Breast epithelium (tissue), 4 donors: Measurements from ENCODE around the gene PXDC1. TPM values are rescaled to one million over a fixed set of nuclear protein-coding genes. Genes with fewer than 3 reads are reported as not detected.

Experiments used
- DNase-seq, 2 donors: peaks; one replicate each; pipeline ENCODE4 v3.0.0-alpha.2; 2019; ENCODE audit warnings: low spot score in 2 of 2
- H3K27ac ChIP-seq, 2 donors: fragments of 200-600 bp; sonication (generic) in 1 of 2; one replicate each; pipeline ENCODE4 v1.5.1; 2016 to 2019; ENCODE audit warnings: mild to moderate bottlenecking in 1 of 2
- H3K27me3 ChIP-seq, 2 donors: fragments of 200-600 bp; sonication (generic) in 1 of 2; one replicate each; pipeline versions ENCODE4 v1.5.1 to v1.6.0; 2017 to 2019; ENCODE audit warnings: control low read depth in 1 of 2, mild to moderate bottlenecking in 1 of 2
- H3K36me3 ChIP-seq: fragments of 200-600 bp; one replicate; pipeline ENCODE4 v1.5.1; 2019
- H3K4me1 ChIP-seq, 2 donors: fragments of 200-600 bp; sonication (generic); one replicate each; pipeline ENCODE4 v1.5.1; 2016 to 2019; ENCODE audit warnings: control low read depth in 1 of 2
- H3K4me3 ChIP-seq, 3 donors: fragments of 200-600 bp; sonication (generic); 1 replicate in 2 of 3; 2 replicates in 1 of 3; pipeline ENCODE4 v1.5.1; 2016 to 2019; ENCODE audit warnings: mild to moderate bottlenecking in 3 of 3, moderate library complexity in 2 of 3
- H3K9me3 ChIP-seq, 2 donors: fragments of 200-600 bp; sonication (generic) in 1 of 2; one replicate each; pipeline ENCODE4 v1.5.1; 2016 to 2019; ENCODE audit warnings: control low read depth in 1 of 2
- CTCF ChIP-seq, 3 donors: fragments of 450-650 bp; IDR thresholded peaks; one replicate each; pipeline ENCODE4 v1.5.1; 2016 to 2017; ENCODE audit warnings: antibody characterized with exemption in 3 of 3, mild to moderate bottlenecking in 3 of 3, moderate library complexity in 3 of 3
- POLR2A ChIP-seq: fragments of 450-650 bp; IDR thresholded peaks from one replicate; pipeline ENCODE4 v1.6.1; 2016; ENCODE audit warnings: antibody characterized with exemption, mild to moderate bottlenecking, moderate library complexity
- POLR2AphosphoS5 ChIP-seq, 3 donors: sonication (generic); formaldehyde crosslinking; IDR thresholded peaks; one replicate each; pipeline ENCODE4 v1.6.1; 2017; ENCODE audit warnings: antibody characterized with exemption in 3 of 3
- intact Hi-C: fragments of 100-400 bp; cut with DNase I; formaldehyde crosslinking; loops from one replicate; pipeline ENCODE4 v1.15.1; 2023; ENCODE audit warnings: low total_unique reads
- total RNA-seq, 3 donors: library from RNA; depleted of rRNA; stranded (reverse); fragments of >200 nt; gene quantifications; one replicate each; pipeline ENCODE4 v1.1.0, GENCODE V29; 2016

PXDC1 gene
- total RNA-seq, 3 donors from 2014 or later = 86.2 to 122 (median 88.0) TPM

DNA sequence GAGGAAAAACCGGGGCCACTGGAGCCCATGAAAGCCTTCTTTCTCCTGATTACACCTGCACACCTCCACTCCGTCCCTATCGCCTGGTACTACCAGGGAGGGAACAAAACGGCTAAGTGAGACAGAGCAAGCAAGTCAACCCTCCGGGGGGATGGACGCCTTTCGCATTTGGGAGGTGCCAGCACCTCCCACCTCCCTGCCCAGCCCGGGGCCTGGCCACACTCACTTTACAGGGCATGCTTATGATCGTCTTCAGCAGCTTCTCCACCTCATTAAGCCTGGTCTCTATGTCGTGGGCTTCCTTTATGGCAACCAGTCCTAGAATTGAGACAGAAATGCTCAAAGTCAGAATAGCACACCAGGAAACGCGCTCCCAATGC, 13.7 kb downstream of the PXDC1 start:
- peak in 1 of 2 donors; percentile 27 for DNase-seq
- Histone ChIP-seq H3K9me3 (no peaks in the 10 kb centered on the region), H3K27me3 (no peaks in the 10 kb centered on the region), H3K36me3 (peaks cover 5% of the 10 kb centered on the region), H3K4me3 (no peak overlapping the region), H3K4me1 (no peaks in the 10 kb centered on the region), H3K27ac (no peak overlapping the region)
- intact Hi-C loops = no loop called here
- TF ChIP-seq CTCF (IDR thresholded peaks at IDR 0.05) = no peak
- TF ChIP-seq POLR2AphosphoS5 (IDR thresholded peaks at IDR 0.05) = no peak
- no peak for TF ChIP-seq POLR2A

- TF ChIP-seq POLR2A = no peak
- no peak for TF ChIP-seq CTCF (IDR thresholded peaks at IDR 0.05)
- no peak for TF ChIP-seq POLR2AphosphoS5 (IDR thresholded peaks at IDR 0.05)
- no peak overlapping the region for H3K4me3 ChIP-seq
- no peak overlapping the region for H3K27ac ChIP-seq
- intact Hi-C loops = no loop called here
- peak in 1 of 2 donors; percentile 44 for DNase-seq
- H3K4me1 ChIP-seq = peaks cover 0 to 5% of the 10 kb centered on the region in 2 donors
- peaks cover 5% of the 10 kb centered on the region for H3K36me3 ChIP-seq
- no peaks in the 10 kb centered on the region for H3K9me3 ChIP-seq
- no peaks in the 10 kb centered on the region for H3K27me3 ChIP-seq
These were observed 14.2 kb downstream of the PXDC1 start for GRCh38 chr6:3737149-3737830.

GRCh38 chr6:3735029-3735605, 16.4 kb downstream of the PXDC1 start:
- Histone ChIP-seq H3K36me3 (peaks cover 5% of the 10 kb centered on the region), H3K27me3 (no peaks in the 10 kb centered on the region), H3K4me3 (no peak overlapping the region), H3K9me3 (no peaks in the 10 kb centered on the region), H3K27ac (no peak overlapping the region), H3K4me1 (peaks cover 0 to 9% of the 10 kb centered on the region in 2 donors)
- no peak for DNase-seq
- intact Hi-C loops = no loop called here
- TF ChIP-seq CTCF (IDR thresholded peaks at IDR 0.05) (no peak), POLR2AphosphoS5 (IDR thresholded peaks at IDR 0.05) (no peak), POLR2A (no peak)

- no peak overlapping the region for H3K4me3 ChIP-seq
- no peak for DNase-seq
- H3K36me3 ChIP-seq = peaks cover 5% of the 10 kb centered on the region
- no peaks in the 10 kb centered on the region for H3K9me3 ChIP-seq
- H3K27ac ChIP-seq = no peak overlapping the region
- peaks cover 0 to 9% of the 10 kb centered on the region in 2 donors for H3K4me1 ChIP-seq
- no peaks in the 10 kb centered on the region for H3K27me3 ChIP-seq
- no peak for TF ChIP-seq POLR2A
- no peak for TF ChIP-seq POLR2AphosphoS5 (IDR thresholded peaks at IDR 0.05)
- TF ChIP-seq CTCF (IDR thresholded peaks at IDR 0.05) = no peak
- intact Hi-C loops = loop anchor here (5.0 kb wide), 1 partner anchor 457 kb away; no protein-coding TSS in a partner anchor
These were observed 17.5 kb downstream of the PXDC1 start for GRCh38 chr6:3734023-3734422.

DNA sequence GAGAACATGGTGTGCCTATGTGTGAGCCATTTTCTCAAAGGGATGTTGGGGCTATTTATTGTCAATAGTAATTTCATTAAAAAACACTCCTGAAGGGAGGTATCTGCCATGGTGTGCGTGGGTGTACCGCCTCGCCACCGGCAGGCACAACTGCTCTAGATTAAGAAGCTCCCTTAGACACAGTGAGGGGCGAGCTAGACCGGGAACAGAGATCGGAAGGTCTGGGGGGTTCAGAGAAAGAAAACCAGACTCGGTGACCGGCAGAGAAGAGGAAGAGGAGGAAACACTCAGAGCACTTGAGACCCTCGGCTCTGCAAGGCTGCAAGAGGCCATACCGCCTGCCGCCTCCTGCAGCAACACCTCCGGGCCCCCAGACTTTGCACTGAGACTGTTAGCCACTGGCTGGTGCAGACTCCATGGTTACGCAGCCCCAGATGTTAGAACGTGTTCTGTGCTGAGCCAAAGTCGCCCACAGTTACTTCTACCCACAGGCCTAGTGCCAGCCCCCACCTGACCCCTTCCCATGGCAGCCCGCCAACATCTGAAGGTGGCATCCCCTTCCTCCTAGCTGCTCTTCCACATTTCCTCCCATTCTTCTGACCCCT, 18.1 kb downstream of the PXDC1 start:
- TF ChIP-seq CTCF (IDR thresholded peaks at IDR 0.05) = no peak

More for the DNA sequence above, 18.1 kb downstream of the PXDC1 start:
- peaks cover 5% of the 10 kb centered on the region for H3K36me3 ChIP-seq
- peak in 1 of 2 donors; percentile 20 for DNase-seq
- H3K27ac ChIP-seq = no peak overlapping the region
- peaks cover 0 to 9% of the 10 kb centered on the region in 2 donors for H3K4me1 ChIP-seq
- H3K27me3 ChIP-seq = no peaks in the 10 kb centered on the region
- no peaks in the 10 kb centered on the region for H3K9me3 ChIP-seq
- H3K4me3 ChIP-seq = no peak overlapping the region
- intact Hi-C loops = loop anchor here (5.0 kb wide), 1 partner anchor 456 kb away; no protein-coding TSS in a partner anchor
